ENCODE measurements around the gene NPR2.

DNA sequence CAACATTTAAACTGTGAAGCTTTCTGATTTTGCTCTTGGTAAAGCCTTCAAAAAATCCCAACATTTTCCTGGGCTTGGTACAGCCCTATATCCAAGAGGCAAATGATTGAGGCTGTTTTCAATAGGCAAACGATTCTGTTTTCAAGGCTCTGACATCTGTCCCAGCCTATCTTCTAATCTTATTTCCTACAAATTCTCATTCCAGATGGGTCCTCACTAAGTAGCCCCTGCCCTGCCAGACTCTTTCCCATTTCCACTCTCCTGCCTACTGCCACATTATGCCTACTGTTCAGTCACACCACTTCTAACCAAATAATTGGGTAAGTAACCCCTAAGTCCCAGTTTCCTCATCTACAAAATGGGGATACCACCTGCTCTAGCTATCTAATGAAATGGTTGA lies 45.8 kb upstream of the NPR2 start:
- TF ChIP-seq, protein P1, sequence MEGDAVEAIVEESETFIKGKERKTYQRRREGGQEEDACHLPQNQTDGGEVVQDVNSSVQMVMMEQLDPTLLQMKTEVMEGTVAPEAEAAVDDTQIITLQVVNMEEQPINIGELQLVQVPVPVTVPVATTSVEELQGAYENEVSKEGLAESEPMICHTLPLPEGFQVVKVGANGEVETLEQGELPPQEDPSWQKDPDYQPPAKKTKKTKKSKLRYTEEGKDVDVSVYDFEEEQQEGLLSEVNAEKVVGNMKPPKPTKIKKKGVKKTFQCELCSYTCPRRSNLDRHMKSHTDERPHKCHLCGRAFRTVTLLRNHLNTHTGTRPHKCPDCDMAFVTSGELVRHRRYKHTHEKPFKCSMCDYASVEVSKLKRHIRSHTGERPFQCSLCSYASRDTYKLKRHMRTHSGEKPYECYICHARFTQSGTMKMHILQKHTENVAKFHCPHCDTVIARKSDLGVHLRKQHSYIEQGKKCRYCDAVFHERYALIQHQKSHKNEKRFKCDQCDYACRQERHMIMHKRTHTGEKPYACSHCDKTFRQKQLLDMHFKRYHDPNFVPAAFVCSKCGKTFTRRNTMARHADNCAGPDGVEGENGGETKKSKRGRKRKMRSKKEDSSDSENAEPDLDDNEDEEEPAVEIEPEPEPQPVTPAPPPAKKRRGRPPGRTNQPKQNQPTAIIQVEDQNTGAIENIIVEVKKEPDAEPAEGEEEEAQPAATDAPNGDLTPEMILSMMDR (CRISPR knock-in tag; IDR thresholded peaks at IDR 0.05) = no peak
- TF ChIP-seq EEA1 (CRISPR knock-in tag; IDR thresholded peaks at IDR 0.05; ENCODE audit: borderline replicate concordance) = no peak
- no peak for TF ChIP-seq RFXAP (CRISPR knock-in tag; IDR thresholded peaks at IDR 0.05; ENCODE audit: borderline replicate concordance)
- no peak for TF ChIP-seq ZBTB10 (CRISPR knock-in tag; IDR thresholded peaks at IDR 0.05; ENCODE audit: borderline replicate concordance)
- no peak for TF ChIP-seq ZNF34 (CRISPR knock-in tag; IDR thresholded peaks at IDR 0.05; ENCODE audit: borderline replicate concordance)
- TF ChIP-seq ZNF12 (CRISPR knock-in tag; IDR thresholded peaks at IDR 0.05) = no peak
- no peak for TF ChIP-seq KLF11 (CRISPR knock-in tag; IDR thresholded peaks at IDR 0.05)
- no peak for TF ChIP-seq EED (CRISPR knock-in tag; IDR thresholded peaks at IDR 0.05)
- TF ChIP-seq ZNF431 (CRISPR knock-in tag; IDR thresholded peaks at IDR 0.05; ENCODE audit: borderline replicate concordance, low read depth) = no peak
- no peak for TF ChIP-seq ZNF629 (CRISPR knock-in tag; conservative IDR thresholded peaks at IDR 0.05)
- TF ChIP-seq CEBPG (CRISPR knock-in tag; IDR thresholded peaks at IDR 0.05) = no peak
- TF ChIP-seq, protein P2, sequence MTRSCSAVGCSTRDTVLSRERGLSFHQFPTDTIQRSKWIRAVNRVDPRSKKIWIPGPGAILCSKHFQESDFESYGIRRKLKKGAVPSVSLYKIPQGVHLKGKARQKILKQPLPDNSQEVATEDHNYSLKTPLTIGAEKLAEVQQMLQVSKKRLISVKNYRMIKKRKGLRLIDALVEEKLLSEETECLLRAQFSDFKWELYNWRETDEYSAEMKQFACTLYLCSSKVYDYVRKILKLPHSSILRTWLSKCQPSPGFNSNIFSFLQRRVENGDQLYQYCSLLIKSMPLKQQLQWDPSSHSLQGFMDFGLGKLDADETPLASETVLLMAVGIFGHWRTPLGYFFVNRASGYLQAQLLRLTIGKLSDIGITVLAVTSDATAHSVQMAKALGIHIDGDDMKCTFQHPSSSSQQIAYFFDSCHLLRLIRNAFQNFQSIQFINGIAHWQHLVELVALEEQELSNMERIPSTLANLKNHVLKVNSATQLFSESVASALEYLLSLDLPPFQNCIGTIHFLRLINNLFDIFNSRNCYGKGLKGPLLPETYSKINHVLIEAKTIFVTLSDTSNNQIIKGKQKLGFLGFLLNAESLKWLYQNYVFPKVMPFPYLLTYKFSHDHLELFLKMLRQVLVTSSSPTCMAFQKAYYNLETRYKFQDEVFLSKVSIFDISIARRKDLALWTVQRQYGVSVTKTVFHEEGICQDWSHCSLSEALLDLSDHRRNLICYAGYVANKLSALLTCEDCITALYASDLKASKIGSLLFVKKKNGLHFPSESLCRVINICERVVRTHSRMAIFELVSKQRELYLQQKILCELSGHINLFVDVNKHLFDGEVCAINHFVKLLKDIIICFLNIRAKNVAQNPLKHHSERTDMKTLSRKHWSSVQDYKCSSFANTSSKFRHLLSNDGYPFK (CRISPR knock-in tag; IDR thresholded peaks at IDR 0.05; ENCODE audit: borderline replicate concordance) = no peak
